Right cardiac atrium (tissue), 5 donors: Measurements from ENCODE around the gene CIRBP. TPM values are rescaled to one million over a fixed set of nuclear protein-coding genes. Genes with fewer than 3 reads are reported as not detected.

Experiments used
- ATAC-seq, 2 donors: fragments of 200-7000 bp; cut with Tn5 transposase; one replicate each; pipeline versions ENCODE4 v1.8.0 to v1.9.1; 2020; ENCODE audit warnings: moderate library complexity in 2 of 2, mild to moderate bottlenecking in 1 of 2
- DNase-seq, 3 donors: peaks; one replicate each; pipeline ENCODE4 v3.0.0-alpha.2; 2020
- H3K27ac ChIP-seq: one replicate; pipeline ENCODE4 v1.5.1; 2013; ENCODE audit warnings: mild to moderate bottlenecking, low read length, control low read depth, moderate library complexity
- H3K27me3 ChIP-seq: one replicate; pipeline ENCODE4 v1.6.1; 2013; ENCODE audit not compliant: control insufficient read depth, insufficient read depth
- H3K4me1 ChIP-seq: one replicate; pipeline ENCODE4 v1.6.1; 2013; ENCODE audit warnings: low read length; ENCODE audit not compliant: control insufficient read depth, insufficient read depth
- H3K4me3 ChIP-seq: one replicate; pipeline ENCODE4 v1.5.1; 2013; ENCODE audit warnings: low read length, control low read depth
- H3K9me3 ChIP-seq: one replicate; pipeline ENCODE4 v1.6.1; 2013; ENCODE audit warnings: low read length; ENCODE audit not compliant: control insufficient read depth
- WGBS: extraction: QIAGEN DNeasy Blood & Tissue Kit; methylation state at CpG from one replicate; pipeline ENCODE4 v1.1.7; 2013; 5-methylcytosine and 5-hydroxymethylcytosine counted together
- intact Hi-C, 4 donors: fragments of 100-400 bp; cut with DNase I; formaldehyde crosslinking; loops; one replicate each; pipeline versions ENCODE4 v1.11.0 to v1.14.0; 2022 to 2023
- polyA plus RNA-seq: library from polyadenylated mRNA; stranded (reverse); fragments of 200-250 nt; gene quantifications from one replicate; pipeline ENCODE4 v1.2.3, GENCODE V29; 2013
- total RNA-seq, 4 donors: library from RNA; stranded (reverse); fragmentation: NEBNext Ultra II Directional; extraction: Animal tissue kit (Norgen Biotek cat#: 25700); gene quantifications; one replicate each; pipeline ENCODE4 v1.2.1, GENCODE V29; 2021
- donor health status: healthy with polysubstance abuse.
- donor health status: DM: no; HTN: yes; CAD: no.
- donor health status: DM: no; HTN: no; CAD: no.
- donor health status: DM: no; HTN: yes; CAD: no; lungs with severe emphysema.
- donor health status: DM: yes; HTN: yes; CAD: no.

The CIRBP gene
- total and polyA plus RNA-seq, 5 donors: 288 to 417 (median 369) TPM

DNA sequence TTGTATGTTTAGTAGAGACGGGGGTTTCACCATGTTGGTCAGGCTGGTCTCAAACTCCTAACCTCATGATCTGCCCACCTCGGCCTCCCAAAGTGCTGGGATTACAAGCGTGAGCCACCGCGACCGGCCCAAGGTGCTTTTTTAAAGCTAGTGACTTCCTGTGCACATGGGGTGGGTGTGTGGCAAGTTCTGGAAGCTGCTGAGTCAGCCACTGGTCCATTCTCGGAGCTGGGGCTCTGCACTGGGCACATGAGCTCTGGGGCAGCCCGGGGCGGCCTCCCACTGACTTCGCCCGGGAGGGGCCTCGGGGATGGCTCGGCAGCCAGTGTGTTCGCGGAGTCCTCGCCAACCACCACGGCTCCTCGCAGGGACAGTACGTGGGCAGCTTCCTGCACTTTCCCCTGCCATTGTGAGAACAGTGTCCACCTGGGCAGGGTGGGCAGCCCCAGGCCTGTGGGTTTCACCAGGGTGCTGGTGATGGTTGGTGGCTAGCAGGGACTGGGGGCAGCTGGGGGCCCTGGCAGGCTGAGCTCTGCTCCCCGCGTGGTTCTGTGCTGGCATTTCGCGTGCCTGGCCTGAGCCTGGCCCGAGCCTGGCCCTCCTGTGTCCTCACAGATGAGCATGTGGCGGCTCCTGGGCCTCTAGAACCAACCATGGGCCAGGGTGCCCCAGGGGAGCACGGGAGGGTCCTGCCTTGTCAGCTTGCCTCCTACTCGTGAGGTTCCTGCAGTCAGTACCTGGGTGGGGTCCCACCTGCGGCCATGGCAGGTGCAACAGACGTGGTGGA lies 43.5 kb upstream of the CIRBP start:
- no peak for ATAC-seq
- Histone ChIP-seq H3K27me3 (no peaks in the 10 kb centered on the region), H3K27ac (no peak overlapping the region), H3K9me3 (no peaks in the 10 kb centered on the region), H3K4me3 (no peak overlapping the region), H3K4me1 (no peaks in the 10 kb centered on the region)
- intact Hi-C loops: no loop called here
- WGBS: 85% methylated on average over 29 of the region's 29 CpGs
- no peak for DNase-seq

GRCh38 chr19:1226227-1226518 lies 43.0 kb upstream of the CIRBP start:
- no peaks in the 10 kb centered on the region for H3K27me3 ChIP-seq
- H3K9me3 ChIP-seq: no peaks in the 10 kb centered on the region
- no peak overlapping the region for H3K27ac ChIP-seq
- no peak overlapping the region for H3K4me3 ChIP-seq
- no peaks in the 10 kb centered on the region for H3K4me1 ChIP-seq
- no peak for DNase-seq
- no peak for ATAC-seq
- intact Hi-C loops: no loop called here
- WGBS: 93% methylated on average over 11 of the region's 11 CpGs

DNA sequence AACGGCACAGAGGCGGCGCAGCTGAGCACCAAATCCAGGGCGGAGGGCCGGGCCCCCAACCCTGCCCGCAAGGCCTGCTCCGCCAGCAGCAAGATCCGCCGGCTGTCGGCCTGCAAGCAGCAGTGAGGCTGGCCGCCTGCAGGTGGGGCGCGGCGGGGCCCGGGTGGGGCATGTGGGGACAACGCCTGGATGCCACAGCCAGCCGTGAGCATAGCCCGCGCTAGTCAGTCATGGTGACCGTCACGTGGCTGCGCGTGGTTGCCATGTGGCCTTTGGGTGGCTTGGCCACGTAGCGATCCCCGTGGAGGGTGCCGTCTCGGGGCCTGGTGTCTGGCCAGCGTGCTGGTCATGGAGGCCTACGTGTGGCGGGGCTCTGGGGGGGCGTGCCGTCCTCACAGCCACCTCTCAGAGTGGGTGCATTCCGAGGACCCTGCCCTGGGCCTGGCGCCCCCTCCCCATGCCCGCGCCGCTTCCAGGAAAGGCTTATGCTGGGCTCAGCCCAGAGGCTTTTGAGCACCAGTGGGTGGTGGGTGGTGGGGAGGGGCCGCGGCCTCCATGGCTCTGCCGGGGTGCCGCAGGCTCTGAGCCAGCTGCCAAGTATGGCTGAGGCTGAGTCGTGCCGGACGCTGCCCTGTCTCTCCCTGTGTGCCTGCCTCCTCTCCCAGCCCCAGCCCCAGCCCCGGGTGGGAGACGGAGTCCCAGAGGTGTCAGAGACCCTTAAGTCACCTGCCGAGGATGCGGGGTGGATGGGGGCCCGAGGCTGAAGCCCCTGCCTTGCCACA lies 42.4 kb upstream of the CIRBP start:
- no peak for ATAC-seq
- DNase-seq: no peak
- H3K4me3 ChIP-seq: no peak overlapping the region
- WGBS: 92% methylated on average over 50 of the region's 50 CpGs
- no peaks in the 10 kb centered on the region for H3K9me3 ChIP-seq
- H3K4me1 ChIP-seq: no peaks in the 10 kb centered on the region
- H3K27ac ChIP-seq: no peak overlapping the region
- intact Hi-C loops: no loop called here
- no peaks in the 10 kb centered on the region for H3K27me3 ChIP-seq

DNA sequence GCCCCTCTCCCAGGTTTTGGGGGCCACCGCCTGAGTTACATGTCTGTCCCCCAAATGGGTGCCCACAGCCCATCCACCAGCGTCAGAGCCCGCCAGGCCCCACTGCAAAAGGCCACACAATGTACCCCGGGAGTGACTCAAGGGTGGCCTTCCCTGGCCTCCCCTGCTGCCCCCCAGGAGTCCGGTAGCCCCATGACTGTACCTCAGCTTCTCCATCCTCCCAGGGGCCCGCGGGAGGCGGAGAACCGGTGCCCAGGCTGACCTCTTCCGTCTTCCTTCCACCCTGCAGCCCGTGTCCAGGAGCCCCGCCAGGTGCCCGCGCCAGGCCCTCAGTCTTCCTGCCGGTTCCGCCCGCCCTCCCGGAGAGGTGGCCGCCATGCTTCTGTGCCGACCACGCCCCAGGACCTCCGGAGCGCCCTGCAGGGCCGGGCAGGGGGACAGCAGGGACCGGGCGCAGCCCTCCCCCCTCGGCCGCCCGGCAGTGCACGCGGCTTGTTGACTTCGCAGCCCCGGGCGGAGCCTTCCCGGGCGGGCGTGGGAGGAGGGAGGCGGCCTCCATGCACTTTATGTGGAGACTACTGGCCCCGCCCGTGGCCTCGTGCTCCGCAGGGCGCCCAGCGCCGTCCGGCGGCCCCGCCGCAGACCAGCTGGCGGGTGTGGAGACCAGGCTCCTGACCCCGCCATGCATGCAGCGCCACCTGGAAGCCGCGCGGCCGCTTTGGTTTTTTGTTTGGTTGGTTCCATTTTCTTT lies 41.7 kb upstream of the CIRBP start:
- ATAC-seq (no peak), DNase-seq (no peak)
- H3K27me3 ChIP-seq: no peaks in the 10 kb centered on the region
- no peak overlapping the region for H3K4me3 ChIP-seq
- no peak overlapping the region for H3K27ac ChIP-seq
- intact Hi-C loops: no loop called here
- H3K4me1 ChIP-seq: no peaks in the 10 kb centered on the region
- 92% methylated on average over 56 of the region's 56 CpGs for WGBS
- no peaks in the 10 kb centered on the region for H3K9me3 ChIP-seq

DNA sequence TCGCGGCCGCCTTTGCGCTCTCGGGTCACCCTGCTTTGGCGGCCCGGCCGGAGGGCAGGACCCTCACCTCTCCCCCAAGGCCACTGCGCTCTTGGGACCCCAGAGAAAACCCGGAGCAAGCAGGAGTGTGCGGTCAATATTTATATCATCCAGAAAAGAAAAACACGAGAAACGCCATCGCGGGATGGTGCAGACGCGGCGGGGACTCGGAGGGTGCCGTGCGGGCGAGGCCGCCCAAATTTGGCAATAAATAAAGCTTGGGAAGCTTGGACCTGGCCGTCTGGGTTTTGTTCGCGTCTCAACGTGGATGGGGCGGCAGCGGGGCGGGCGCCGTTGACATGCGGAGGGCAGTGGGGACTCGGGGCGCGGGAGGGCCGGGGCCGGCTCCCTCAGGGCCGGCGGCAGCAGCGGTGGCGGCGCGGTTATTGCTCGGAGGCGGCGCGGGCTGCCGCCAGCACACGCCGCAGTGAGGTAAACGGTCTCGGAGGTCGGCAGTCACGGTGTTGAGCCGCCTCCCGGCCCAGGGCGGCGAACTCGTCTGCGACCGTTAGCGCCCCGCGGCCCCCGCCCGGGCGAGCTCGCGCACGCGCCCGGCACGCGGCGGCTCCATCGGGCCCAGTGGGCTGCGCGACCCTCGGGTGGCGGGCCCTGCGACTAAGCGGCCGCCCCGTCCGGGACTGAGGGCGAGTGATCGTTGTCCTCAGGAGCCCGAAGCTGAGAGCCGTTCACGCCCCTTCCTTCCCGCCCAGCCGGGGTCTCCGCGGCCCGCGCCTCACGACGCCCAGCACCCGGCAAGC lies 40.8 kb upstream of the CIRBP start:
- 96% methylated on average over 100 of the region's 100 CpGs for WGBS
- no peak for DNase-seq
- H3K27me3 ChIP-seq: no peaks in the 10 kb centered on the region
- no peak overlapping the region for H3K4me3 ChIP-seq
- H3K9me3 ChIP-seq: no peaks in the 10 kb centered on the region
- intact Hi-C loops: no loop called here
- H3K27ac ChIP-seq: no peak overlapping the region
- no peak for ATAC-seq
- no peaks in the 10 kb centered on the region for H3K4me1 ChIP-seq

DNA sequence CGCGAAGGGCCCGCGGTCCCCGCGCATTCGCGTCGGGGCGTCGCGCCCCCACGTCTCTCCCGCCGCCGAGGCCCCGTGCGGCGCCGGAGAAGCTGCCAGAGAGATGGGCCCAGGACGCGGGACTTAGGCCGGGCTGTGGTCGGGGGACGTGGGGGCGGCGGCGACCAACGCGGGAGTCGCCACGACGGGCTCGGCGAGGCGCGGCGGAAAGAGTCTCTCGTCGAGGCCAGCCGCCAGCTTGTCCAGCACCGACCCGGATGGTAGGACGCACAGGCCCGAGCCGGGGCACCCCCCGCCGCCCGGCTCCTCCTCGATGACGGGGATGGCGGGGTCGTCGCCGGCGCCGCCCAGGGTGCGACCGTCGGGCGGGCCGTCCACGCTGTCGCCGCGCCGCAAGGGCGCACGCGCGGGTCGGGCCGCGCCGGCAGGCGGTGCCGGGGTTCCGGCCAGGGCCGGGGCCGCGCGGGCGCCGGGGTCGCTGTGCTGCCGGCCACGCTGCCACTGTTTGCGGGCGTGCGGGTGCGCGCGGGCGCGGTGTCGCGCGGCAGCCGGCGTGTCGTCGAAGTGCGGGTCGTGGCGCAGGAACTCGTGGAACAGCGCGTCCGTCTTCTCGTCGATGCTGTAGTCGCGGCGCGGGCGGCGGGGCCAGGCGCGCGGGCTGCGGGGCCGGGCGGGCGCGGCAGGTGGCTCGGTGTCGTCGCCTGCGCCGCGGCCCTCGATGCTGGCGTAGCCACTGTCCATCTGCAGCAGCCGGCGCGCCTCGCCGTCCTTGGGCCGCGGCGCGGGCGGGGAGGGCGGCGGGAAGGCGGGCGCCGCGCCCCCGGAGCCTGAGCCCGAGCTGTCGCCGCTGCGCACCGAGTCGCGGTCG lies 39.8 kb upstream of the CIRBP start:
- Histone ChIP-seq H3K4me3 (no peak overlapping the region), H3K9me3 (no peaks in the 10 kb centered on the region), H3K27ac (no peak overlapping the region), H3K4me1 (no peaks in the 10 kb centered on the region), H3K27me3 (no peaks in the 10 kb centered on the region)
- DNase-seq (no peak), ATAC-seq (no peak)
- intact Hi-C loops: no loop called here
- 95% methylated on average over 158 of the region's 158 CpGs for WGBS

DNA sequence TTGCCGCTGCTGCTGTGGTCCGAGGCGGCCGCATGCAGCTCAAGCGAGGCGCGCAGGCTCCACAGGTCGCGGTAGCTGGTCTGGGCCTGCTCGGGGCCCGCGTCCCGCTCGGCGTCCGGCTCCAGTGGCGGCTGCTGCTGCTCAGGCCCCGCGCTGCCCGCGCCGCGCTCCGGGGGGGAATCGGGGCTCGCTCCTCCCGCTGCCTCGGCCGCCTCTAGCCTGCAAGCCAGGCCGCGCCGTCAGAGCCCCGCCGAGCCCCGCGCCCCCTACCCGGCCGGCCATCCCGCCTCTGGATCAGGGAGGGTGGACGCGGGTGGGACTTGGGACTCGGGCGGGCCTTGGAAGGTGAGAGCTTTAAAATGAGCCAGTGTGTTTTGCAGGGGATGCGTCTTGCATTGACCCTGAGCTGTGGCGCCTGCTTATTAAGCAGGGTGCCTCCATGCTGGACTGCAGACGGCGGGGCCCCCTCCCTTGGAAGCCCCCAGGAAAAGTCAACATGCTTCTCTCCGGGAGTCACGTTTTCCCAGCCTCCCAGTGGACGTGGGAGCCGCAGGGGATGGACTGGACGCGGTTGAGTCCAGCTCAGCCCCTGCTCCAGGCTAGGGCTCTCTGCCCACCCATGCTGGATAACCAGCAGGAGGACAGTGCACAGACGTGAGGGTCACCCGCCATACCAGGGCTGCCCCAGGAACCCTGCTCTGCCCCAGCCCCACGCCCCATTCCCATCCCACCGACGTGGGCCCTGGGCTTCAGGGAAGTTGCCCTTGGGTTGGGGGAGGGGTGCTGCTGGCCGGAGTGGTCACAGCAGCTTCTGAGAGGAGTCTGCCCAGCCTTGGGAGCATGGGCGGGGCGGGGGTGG lies 39.0 kb upstream of the CIRBP start:
- Histone ChIP-seq H3K27me3 (no peaks in the 10 kb centered on the region), H3K4me1 (no peaks in the 10 kb centered on the region), H3K4me3 (no peak overlapping the region), H3K9me3 (no peaks in the 10 kb centered on the region), H3K27ac (no peak overlapping the region)
- no peak for ATAC-seq
- WGBS: 90% methylated on average over 61 of the region's 61 CpGs
- no peak for DNase-seq
- intact Hi-C loops: no loop called here

GRCh38 chr19:1230783-1231489 lies 38.2 kb upstream of the CIRBP start:
- Histone ChIP-seq H3K27me3 (no peaks in the 10 kb centered on the region), H3K4me3 (no peak overlapping the region), H3K4me1 (no peaks in the 10 kb centered on the region), H3K27ac (no peak overlapping the region), H3K9me3 (no peaks in the 10 kb centered on the region)
- WGBS: 84% methylated on average over 38 of the region's 38 CpGs
- DNase-seq (no peak), ATAC-seq (no peak)
- intact Hi-C loops: no loop called here
